Stimulated activated CD4-positive, alpha-beta T cell treated with anti-CD3 and anti-CD28 coated beads, Interleukin-15, amount 100 ng/mL, for 48 hours (primary cell): ENCODE data around the gene KIF27.
"Not testable (repeated sequence)": the region's sequence is repeated elsewhere in the genome, so short reads cannot be mapped to it uniquely, and the experiment has no call there.

Experiments
- DNase-seq, 2 donors: peaks; one replicate each; pipeline ENCODE4 v3.0.0-alpha.2; 2020; ENCODE audit warnings: low read depth in 2 of 2

Gene KIF27

GRCh38 chr9:83804454-83804853, 116.8 kb downstream of the KIF27 start:
- DNase-seq, result not testable (repeated sequence)

DNA sequence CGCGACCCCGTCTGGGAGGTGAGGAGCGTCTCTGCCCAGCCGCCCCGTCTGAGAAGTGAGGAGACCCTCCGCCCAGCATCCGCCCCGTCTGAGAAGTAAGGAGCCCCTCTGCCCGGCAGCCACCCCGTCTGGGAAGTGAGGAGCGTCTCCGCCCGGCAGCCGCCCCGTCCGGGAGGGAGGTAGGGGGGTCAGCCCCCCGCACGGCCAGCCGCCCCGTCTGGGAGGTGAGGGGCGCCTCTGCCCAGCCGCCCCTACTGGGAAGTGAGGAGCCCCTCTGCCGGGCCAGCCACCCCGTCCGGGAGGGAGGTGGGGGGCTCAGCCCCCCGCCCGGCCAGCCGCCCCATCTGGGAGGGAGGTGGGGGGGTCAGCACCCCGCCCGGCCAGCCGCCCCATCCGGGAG, 117.3 kb downstream of the KIF27 start:
- DNase-seq, result not testable (repeated sequence)

DNA sequence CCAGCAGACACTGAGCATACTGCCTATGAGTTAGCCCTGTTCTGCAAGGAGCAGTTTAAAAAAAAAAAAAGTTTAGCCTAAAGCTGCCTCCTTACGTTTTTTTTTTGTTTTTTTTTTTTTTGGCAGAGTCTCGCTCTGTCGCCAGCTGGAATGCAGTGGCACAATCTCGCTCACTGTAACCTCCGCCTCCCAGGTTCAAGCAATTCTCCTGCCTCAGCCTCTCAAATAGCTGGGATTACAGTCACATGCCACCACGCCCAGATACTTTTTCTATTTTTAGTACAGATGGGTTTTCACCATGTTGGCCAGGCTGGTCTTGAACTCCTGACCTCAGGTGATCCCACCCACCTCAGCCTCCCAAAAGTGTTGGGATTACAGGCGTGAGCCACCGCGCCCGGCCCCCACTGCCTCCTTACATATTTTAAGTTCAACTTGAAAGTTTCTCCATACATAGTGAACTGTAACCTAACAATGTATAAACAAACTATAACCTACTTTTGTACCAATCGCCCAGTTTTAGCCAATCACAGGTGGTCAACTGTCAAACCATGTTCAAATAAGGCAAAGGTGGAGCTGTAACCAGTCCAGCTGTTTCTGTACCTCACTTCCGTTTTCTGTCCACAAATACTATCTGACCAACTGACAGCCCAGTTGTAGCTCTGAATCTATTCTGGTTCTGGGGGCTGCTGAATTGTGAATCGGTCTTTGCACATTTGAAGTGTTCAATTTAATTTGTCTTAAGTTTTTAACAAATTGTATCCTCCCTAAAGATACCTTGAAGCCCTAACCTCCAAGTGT, 120.8 kb downstream of the KIF27 start:
- DNase-seq, result no peak

GRCh38 chr9:83794051-83794450, 127.2 kb downstream of the KIF27 start:
- DNase-seq, result no peak

- no peak for DNase-seq
These were observed 128.5 kb downstream of the KIF27 start for GRCh38 chr9:83792746-83793145.
